DND-41 (cell line): ENCODE data around the gene SCRN3.

Experiments used
- ATAC-seq: fragments of 200-7000 bp; cut with Tn5 transposase; 3 replicates; pipeline ENCODE4 v1.9.1; 2021; ENCODE audit warnings: low read depth; ENCODE audit not compliant: insufficient read depth
- DNase-seq: peaks from one replicate; pipeline ENCODE4 v3.0.0-alpha.2; 2020
- H2AFZ ChIP-seq: 2 replicates; pipeline ENCODE4 v1.6.0; 2012; ENCODE audit warnings: low read depth, low read length
- H3K27ac ChIP-seq: 2 replicates; pipeline ENCODE4 v1.5.1; 2012; ENCODE audit warnings: low read length, inconsistent platforms
- H3K27me3 ChIP-seq: fragments of 200-600 bp; sonication (generic); 2 replicates; pipeline ENCODE4 v1.6.0; 2012; ENCODE audit warnings: low read length, mild to moderate bottlenecking, inconsistent platforms; ENCODE audit not compliant: insufficient read depth, poor library complexity
- H3K36me3 ChIP-seq: 2 replicates; pipeline ENCODE4 v1.5.1; 2012; ENCODE audit warnings: low read length, inconsistent platforms; ENCODE audit not compliant: insufficient read depth
- H3K4me1 ChIP-seq: 2 replicates; pipeline ENCODE4 v1.5.1; 2012; ENCODE audit warnings: mild to moderate bottlenecking, low read length; ENCODE audit not compliant: insufficient read depth
- H3K4me2 ChIP-seq: 2 replicates; pipeline ENCODE4 v1.6.0; 2012; ENCODE audit warnings: mild to moderate bottlenecking, moderate library complexity, low read length, inconsistent platforms; ENCODE audit not compliant: insufficient read depth
- H3K4me3 ChIP-seq, 2 experiments: fragments of 200-600 bp in 1 of 2; shearing (Covaris generic) in 1 of 2; 2 replicates each; pipeline ENCODE4 v1.5.1; 2012 to 2016; ENCODE audit warnings: inconsistent platforms in 2 of 2, low read length in 2 of 2, mild to moderate bottlenecking in 2 of 2, low read depth in 1 of 2, moderate library complexity in 1 of 2
- H3K79me2 ChIP-seq: 2 replicates; pipeline ENCODE4 v1.6.0; 2012; ENCODE audit warnings: low read length, inconsistent platforms; ENCODE audit not compliant: insufficient read depth
- H3K9ac ChIP-seq: 2 replicates; pipeline ENCODE4 v1.6.0; 2012; ENCODE audit warnings: low read depth, mild to moderate bottlenecking, inconsistent platforms, low read length, moderate library complexity
- H3K9me3 ChIP-seq: 2 replicates; pipeline ENCODE4 v1.5.1; 2012; ENCODE audit warnings: low read length, moderate library complexity, mild to moderate bottlenecking, inconsistent platforms; ENCODE audit not compliant: insufficient read depth, severe bottlenecking
- H4K20me1 ChIP-seq: 2 replicates; pipeline ENCODE4 v1.6.0; 2012; ENCODE audit warnings: low read length; ENCODE audit not compliant: insufficient read depth
- CTCF ChIP-seq: IDR thresholded peaks from 2 replicates; pipeline ENCODE4 v1.5.1; 2012; ENCODE audit warnings: borderline replicate concordance, low read length, moderate library complexity, mild to moderate bottlenecking; ENCODE audit not compliant: poor library complexity, severe bottlenecking; ENCODE audit errors: extremely low read depth
- EZH2 ChIP-seq: IDR thresholded peaks from 3 replicates; pipeline ENCODE4 v1.6.1; 2012; ENCODE audit warnings: borderline replicate concordance, low read depth, mild to moderate bottlenecking, moderate library complexity, low read length, inconsistent platforms; ENCODE audit not compliant: severe bottlenecking

Gene SCRN3

GRCh38 chr2:174395284-174395968, at the start of gene SCRN3:
Gene SCRN3 (plus strand): TSS chr2:174395730. CDS start chr2:174398284, 2,554 bp downstream.
- peak within 1 kb of the TSS; percentile 49 to 73 for H3K4me3 ChIP-seq
- TF ChIP-seq CTCF (no peak), EZH2 (no peak)
- H2AFZ ChIP-seq = peak within 1 kb of the TSS; percentile 82
- peaks cover 50% of the 10 kb centered on the region for H3K79me2 ChIP-seq
- no peaks in the 10 kb centered on the region for H4K20me1 ChIP-seq
- DNase-seq = peak; percentile 80
- peak within 1 kb of the TSS; percentile 86 for H3K27ac ChIP-seq
- H3K9ac ChIP-seq = peak within 1 kb of the TSS; percentile 76
- no peaks in the 10 kb centered on the region for H3K27me3 ChIP-seq
- peaks cover 44% of the 10 kb centered on the region for H3K4me1 ChIP-seq
- H3K9me3 ChIP-seq = no peaks in the 10 kb centered on the region
- ATAC-seq = peak; percentile 91
- H3K4me2 ChIP-seq = peak within 1 kb of the TSS; percentile 92
- peaks cover 8% of the 10 kb centered on the region for H3K36me3 ChIP-seq

GRCh38 chr2:174350018-174350417, 45.5 kb upstream of the SCRN3 start:
- Histone ChIP-seq H4K20me1 (no peaks in the 10 kb centered on the region), H3K36me3 (peaks cover 39% of the 10 kb centered on the region; the same call in 1 of the 2 replicates), H3K4me3 (no peak overlapping the region), H3K4me2 (no peak overlapping the region), H3K79me2 (no peaks in the 10 kb centered on the region), H3K9me3 (no peaks in the 10 kb centered on the region), H3K27ac (no peak overlapping the region), H3K9ac (no peak overlapping the region), H2AFZ (no peak overlapping the region), H3K4me1 (no peaks in the 10 kb centered on the region), H3K27me3 (no peaks in the 10 kb centered on the region)
- TF ChIP-seq EZH2 = no peak
- TF ChIP-seq CTCF = peak; percentile 45
- no peak for DNase-seq
- ATAC-seq = no peak

- H4K20me1 ChIP-seq = no peaks in the 10 kb centered on the region
- TF ChIP-seq CTCF (no peak), EZH2 (no peak)
- ATAC-seq (no peak), DNase-seq (no peak)
- no peak overlapping the region for H3K9ac ChIP-seq
- H3K4me1 ChIP-seq = no peaks in the 10 kb centered on the region
- H3K36me3 ChIP-seq = peaks cover 39% of the 10 kb centered on the region; the same call in 1 of the 2 replicates
- H3K4me3 ChIP-seq = no peak overlapping the region
- H3K27me3 ChIP-seq = no peaks in the 10 kb centered on the region
- no peak overlapping the region for H3K4me2 ChIP-seq
- H2AFZ ChIP-seq = no peak overlapping the region
- no peaks in the 10 kb centered on the region for H3K79me2 ChIP-seq
- no peak overlapping the region for H3K27ac ChIP-seq
- no peaks in the 10 kb centered on the region for H3K9me3 ChIP-seq
Measured at GRCh38 chr2:174350593-174351181, 44.8 kb upstream of the SCRN3 start.
